Muscle of arm (tissue), 12 donors: ENCODE data around the gene SLC7A10. TPM values are rescaled to one million over a fixed set of nuclear protein-coding genes. Genes with fewer than 3 reads are reported as not detected.
"Not testable (repeated sequence)": the region's sequence is repeated elsewhere in the genome, so short reads cannot be mapped to it uniquely, and the experiment has no call there.

Experiments used
- DNase-seq: peaks from one replicate; pipeline ENCODE4 v3.0.0-alpha.2; 2013
- polyA plus RNA-seq, 12 donors: library from polyadenylated mRNA; unstranded; fragments of 120-200 nt; gene quantifications; one replicate each; pipeline ENCODE4 v1.2.1, GENCODE V29; 2013; ENCODE audit not compliant: insufficient read length in 12 of 12

Gene SLC7A10
- polyA plus RNA-seq, 12 donors, result 4.2 to 14.2 (median 8.1) TPM; not detected in 1

GRCh38 chr19:33203529-33203928 is 22.1 kb downstream of the SLC7A10 start:
- DNase-seq, result no peak

DNA sequence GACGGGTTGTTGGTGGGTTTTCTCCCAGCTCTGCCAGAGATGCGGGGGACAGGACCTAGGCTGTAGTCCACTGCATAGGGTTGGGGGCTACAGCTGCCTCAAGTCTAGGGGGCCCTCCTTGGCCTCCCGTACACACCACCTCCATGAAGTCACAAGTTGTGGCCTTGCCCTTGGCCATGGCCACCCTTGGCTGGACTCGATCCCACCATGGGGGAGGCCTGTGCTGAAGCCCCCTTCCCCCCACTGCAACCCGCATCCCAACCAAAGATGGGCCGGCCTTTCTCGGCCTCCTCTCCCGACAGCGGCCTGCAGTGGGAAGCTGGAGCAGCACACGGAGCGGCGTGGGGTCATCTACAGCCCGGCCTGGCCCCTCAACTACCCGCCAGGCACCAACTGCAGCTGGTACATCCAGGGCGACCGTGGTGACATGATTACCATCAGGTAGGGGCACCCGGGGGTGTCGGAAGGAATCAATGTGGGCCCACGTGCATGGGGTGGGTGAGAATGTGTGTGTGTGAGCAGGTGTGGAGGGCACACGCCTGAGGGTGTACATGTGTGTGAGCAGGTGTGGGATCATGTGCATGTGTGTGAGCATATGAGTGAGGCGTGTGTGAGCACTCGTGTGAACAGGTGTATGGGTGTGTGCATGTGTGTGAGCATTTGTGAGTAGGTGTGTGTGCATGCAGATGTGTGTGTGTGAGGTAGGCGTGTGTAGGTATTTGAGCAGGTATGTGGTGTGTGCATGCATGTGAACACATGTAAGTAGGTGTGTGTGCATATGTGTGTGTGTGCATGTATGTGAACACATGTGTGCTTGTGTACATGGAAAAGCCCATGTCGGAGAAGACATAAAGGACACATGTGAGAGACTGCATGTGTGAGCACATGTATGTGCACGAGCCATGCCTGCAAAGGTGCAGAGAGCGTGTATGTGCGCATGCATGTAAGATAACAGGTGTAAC is 22.8 kb downstream of the SLC7A10 start:
- no peak for DNase-seq

GRCh38 chr19:33201886-33202545 is 23.6 kb downstream of the SLC7A10 start:
- DNase-seq, result no peak

- no peak for DNase-seq
These were observed 24.2 kb downstream of the SLC7A10 start for GRCh38 chr19:33201473-33201872.

- no peak for DNase-seq
These were observed 26.0 kb downstream of the SLC7A10 start for GRCh38 chr19:33199441-33200265.

GRCh38 chr19:33198169-33198568 is 27.5 kb downstream of the SLC7A10 start:
- DNase-seq, result no peak

DNA sequence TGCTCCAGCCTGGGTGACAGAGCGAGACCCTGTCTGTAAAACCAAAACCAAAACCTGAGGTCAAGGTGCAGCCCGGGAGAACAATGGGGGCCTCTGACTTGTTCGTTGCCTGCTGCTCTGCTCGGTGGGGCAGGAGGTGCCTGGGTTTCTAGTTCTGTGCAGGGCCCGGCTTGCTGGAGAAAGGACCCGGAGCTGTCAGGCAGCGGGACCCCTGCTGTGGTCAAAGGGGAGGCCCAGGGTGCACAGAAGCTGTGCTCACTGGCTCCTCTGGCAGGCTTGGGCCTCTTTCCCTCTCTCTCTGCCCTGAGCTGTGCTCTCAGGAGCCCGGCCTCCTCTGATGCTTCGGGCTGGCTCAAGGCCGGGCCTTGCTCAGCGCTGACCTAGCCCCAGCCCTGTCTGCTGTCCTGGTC is 28.1 kb downstream of the SLC7A10 start:
- DNase-seq, result no peak

- DNase-seq, result no peak
These were observed 29.0 kb downstream of the SLC7A10 start for GRCh38 chr19:33196446-33197193.

- no peak for DNase-seq
These were observed 29.9 kb downstream of the SLC7A10 start for GRCh38 chr19:33195645-33196347.

DNA sequence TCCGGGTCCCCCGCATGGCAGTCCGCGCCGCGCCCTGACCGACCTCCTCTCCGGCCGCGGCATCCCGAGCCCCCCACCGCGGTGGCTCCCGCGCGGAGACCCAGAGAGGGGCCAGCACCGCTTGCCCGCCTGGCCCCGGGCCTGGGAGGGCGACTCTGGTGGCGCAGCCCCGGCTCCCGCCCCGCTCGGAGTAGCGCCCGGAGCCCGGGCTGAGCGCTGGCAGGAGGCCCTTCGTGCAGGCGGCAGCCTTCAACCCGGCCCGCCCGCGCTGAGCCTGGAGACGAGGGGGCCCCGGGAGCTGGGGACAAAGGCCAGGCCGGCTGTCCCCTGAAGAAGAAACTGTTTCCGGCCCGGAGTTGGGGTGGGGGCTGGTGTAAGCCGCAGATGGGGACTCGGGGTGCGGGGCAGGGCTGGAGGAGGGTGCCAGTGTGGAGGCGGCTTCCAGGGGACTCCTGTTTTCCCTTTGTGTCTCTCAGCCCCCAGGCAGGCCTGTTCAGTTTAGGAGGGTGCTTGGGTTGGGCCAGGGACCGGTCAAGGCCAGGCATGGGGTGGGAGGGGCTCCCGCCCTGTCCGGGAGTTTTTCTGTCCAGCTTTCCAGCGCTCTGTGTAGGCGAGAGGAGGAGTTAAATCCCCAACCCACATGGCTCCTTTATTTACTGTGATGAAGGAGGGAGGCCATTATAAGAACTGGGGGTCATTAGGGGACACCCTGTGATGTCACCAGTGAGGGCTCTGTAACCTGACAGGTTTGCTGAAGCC is 30.6 kb downstream of the SLC7A10 start:
- peak; percentile 46 for DNase-seq

DNA sequence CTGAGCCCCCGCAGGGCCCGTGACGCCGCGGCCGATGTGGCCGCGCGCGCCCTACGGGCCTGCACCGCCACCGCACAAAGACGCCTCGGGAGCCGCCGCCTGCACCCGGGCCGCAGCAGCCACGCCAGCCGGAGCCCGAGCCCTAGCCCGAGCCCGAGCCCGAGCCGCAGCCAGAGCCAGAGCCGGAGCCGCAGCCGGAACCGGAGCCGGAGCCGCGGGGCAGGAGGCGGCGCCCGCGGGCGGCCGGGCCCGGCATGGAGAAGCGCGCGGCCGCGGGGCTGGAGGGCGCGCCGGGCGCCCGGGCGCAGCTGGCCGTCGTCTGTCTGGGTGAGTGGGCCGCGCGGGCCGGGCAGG is 31.1 kb downstream of the SLC7A10 start:
- no peak for DNase-seq

- no peak for DNase-seq
These were observed 31.7 kb downstream of the SLC7A10 start, which contains the start of gene LRP3 for GRCh38 chr19:33193865-33194362. TSS of gene LRP3 (plus strand) at chr19:33194330. CDS start at chr19:33194786, 456 bp downstream.

GRCh38 chr19:33193269-33193864 is 32.3 kb downstream of the SLC7A10 start:
- DNase-seq, result no peak

DNA sequence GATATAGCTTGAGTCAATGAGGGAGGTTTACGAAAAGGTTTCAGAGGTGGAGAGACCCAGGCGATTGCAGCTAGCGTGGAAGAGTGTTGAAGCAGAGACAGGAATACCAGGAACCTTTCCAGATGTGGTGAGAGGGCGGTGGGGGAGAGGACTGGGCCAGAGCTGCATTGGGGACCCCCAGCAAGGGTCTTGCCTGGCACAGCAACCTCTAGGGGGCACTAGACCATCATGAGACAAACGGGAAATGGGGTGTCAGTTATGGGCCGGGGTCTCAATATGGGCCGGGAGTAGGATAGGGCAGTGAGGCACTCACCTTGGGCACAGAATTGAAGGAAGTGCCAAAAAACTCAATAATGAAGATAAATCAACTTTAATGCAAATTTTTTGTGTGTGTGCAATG is 33.6 kb downstream of the SLC7A10 start:
- no peak for DNase-seq

- no peak for DNase-seq
These were observed 34.1 kb downstream of the SLC7A10 start for GRCh38 chr19:33191501-33191900.

GRCh38 chr19:33191092-33191491 is 34.6 kb downstream of the SLC7A10 start:
- not testable (repeated sequence) for DNase-seq

- DNase-seq, result no peak
These were observed 36.2 kb downstream of the SLC7A10 start for GRCh38 chr19:33189453-33189852.

DNA sequence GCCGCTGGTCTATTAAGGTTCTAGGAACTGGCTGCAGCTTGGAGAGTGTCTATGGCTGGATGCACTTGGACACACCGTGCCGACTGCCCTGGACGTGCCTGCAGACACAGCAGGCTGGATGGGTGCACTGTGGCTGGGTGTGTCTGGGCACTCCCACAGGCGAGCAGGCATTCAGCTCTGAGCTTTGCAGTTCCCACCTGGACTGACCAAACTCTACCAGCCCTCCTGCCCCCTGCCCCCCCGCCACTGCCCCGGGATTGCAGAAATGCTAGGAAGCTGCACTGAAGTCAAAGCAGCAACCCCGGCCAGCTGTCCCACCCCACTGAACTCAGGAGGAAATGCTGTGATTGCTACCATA is 38.5 kb downstream of the SLC7A10 start:
- DNase-seq, result no peak

- DNase-seq, result no peak
These were observed 39.0 kb downstream of the SLC7A10 start for GRCh38 chr19:33186431-33187182.
